Posterior cingulate gyrus (tissue), 11 donors: ENCODE measurements around the gene MMGT1.
A peak's percentile ranks its signal among the peaks of the same experiment; 100 is the strongest.

Source experiments
- DNase-seq, 10 donors: peaks; one replicate each; pipeline versions ENCODE4 v3.0.0 to v3.0.0-alpha.2; 2020 to 2021; ENCODE audit warnings: mixed read lengths in 3 of 10
- intact Hi-C: fragments of 100-400 bp; cut with DNase I; formaldehyde crosslinking; loops from one replicate; pipeline ENCODE4 v1.15.1; 2023

Gene MMGT1

GRCh38 chrX:135973548-135974278, at the start of gene MMGT1:
MMGT1 (minus strand) TSS chrX:135973988; CDS start chrX:135973675, 313 bp downstream.
- DNase-seq, result peak; percentile 64 to 97 (median 78)
- intact Hi-C loops, result loop anchor here (5.0 kb wide), 1 partner anchor 524 kb away; the partner anchor contains the start of gene HTATSF1

DNA sequence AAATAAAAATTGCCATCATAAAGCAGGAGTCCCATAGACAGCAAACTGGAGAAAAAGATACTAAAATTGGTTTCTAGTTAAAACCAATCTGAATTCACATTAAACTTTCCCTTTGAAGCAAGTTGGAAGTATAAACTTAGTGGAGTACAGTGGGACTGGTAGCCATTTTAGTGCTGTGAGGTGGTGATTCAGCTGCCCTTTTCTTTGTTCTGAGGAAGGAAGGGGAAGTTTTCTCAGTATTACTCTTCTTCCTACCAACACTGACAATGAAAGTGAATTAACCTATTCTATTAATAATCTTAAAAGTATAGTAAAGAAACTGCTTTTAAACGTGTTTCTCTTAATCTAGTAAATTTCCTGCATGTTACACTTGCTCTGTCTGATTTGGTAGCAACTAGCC, 48.1 kb upstream of the MMGT1 start:
- no peak for DNase-seq
- intact Hi-C loops, result no loop called here

DNA sequence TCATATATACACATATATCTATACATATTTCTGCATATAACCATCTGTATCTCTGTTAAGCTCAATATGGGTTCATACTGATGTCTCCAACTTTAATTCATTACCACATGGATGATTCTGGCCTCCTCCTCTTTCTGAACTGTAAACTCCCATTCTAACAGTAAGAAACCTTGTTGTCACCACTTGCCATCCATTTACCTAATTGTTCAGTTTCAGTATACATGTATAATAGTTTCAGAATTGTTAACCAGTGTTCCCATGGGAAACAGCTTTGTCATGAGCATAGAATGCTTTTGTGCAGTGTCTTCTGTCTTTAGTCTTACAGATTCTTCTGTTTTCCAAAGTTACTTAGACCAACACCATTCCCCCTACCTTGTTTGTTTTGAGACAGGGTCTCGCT, 47.4 kb upstream of the MMGT1 start:
- DNase-seq, result no peak
- intact Hi-C loops, result no loop called here

GRCh38 chrX:136019226-136019625, 45.4 kb upstream of the MMGT1 start:
- DNase-seq, result no peak
- intact Hi-C loops, result no loop called here

DNA sequence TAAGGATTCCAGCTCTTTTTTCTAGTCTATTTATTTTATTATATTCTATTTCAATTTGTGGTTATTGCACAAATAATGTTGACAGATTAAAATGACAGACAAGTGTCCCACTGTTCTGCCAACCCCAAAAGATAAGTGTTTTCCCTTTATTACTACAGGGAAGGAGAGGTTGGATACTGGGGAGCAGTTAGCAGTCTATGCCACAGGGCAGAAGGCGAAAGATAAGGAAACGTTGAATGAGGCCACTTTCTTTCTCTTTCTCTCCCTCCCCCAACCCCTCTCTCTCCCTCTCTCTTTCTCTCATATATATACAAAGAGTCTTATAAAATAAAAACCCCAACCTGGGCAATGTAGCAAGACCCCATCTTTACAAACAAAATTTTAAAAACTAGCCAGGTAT, 43.1 kb upstream of the MMGT1 start:
- intact Hi-C loops, result no loop called here
- DNase-seq, result no peak

DNA sequence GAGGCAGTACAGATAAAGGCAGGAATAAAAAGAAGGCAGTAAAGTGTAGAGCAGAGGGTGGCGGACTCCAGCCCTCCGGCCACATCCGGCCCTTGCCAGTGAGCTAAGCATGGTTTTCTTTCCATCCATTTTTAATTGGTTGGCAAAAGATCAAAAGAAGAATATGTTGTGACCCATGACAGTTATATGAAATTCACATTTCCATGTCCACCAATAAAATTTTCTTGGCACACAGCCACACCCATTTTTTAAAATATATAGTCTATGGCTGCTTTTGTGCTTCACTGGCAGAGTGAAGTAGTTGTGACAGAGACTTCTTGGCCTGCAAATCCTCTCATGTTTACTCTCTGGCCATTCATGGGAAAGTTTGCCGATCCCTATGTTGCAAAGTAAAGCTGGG, 41.2 kb upstream of the MMGT1 start:
- intact Hi-C loops, result no loop called here
- DNase-seq, result no peak

GRCh38 chrX:135988245-135988644, 14.5 kb upstream of the MMGT1 start:
- no peak for DNase-seq
- intact Hi-C loops, result no loop called here

DNA sequence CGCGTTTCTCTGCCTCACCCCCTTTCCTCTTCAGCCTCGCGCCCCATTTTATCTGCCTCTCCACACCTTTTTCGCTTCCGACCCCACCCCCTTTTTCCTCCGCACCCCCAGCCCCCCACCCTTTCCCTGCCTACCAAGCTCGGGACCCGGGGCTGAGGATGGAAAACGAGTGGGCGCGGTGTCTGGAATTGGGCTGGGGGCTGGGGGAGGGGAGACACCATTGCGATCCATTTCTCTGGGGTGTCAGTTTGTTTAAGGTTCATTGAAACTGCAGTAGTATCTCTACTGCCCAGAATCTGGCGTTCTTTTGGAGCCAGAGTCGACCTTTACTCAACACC, 12.2 kb upstream of the MMGT1 start:
- intact Hi-C loops, result no loop called here

GRCh38 chrX:135985157-135985972, 11.6 kb upstream of the MMGT1 start, which contains the start of gene SLC9A6:
SLC9A6 (plus strand) TSS chrX:135985435; CDS start chrX:135985659, 224 bp downstream.
- DNase-seq, result peak; percentile 57 to 95 (median 74)
- intact Hi-C loops, result no loop called here

More for the DNA sequence above, 12.2 kb upstream of the MMGT1 start:
- DNase-seq, result no peak

DNA sequence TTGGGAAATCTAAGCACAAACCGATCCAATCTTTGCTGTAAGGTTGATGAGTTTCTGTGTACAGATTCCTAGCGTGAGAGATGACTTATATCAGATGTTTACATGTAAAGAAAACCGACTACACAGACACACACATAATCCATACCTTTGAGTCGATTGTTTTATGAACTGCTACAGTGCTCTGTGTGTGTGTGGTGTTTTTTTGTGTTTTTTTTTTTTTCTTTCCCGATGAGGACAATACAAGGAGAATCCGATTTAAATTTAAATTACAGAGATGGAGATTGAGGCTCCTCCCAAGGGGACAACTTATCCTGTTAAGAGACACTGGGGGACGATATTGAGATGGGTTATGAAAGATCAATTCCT, 11.0 kb upstream of the MMGT1 start:
- DNase-seq, result no peak
- intact Hi-C loops, result no loop called here

DNA sequence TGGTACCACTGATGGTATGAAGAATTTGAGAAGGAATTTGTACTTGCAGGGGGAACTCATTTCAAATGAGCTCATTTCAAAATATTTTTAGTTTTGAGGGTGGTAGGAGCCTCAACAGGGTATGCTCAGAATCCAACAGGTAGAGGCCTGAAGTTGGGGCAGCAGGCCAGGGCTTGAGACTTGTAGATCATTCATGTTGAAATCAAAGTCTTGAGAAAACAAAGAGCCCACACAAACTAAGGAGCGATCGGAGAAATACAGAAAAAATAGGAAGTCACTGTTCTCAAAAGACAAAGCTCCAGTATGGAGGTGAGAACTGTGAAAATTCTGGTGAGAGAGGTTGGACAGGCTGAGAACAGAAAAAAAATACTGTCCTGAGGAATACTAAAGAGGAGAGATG, 10.5 kb upstream of the MMGT1 start:
- intact Hi-C loops, result no loop called here
- DNase-seq, result no peak

DNA sequence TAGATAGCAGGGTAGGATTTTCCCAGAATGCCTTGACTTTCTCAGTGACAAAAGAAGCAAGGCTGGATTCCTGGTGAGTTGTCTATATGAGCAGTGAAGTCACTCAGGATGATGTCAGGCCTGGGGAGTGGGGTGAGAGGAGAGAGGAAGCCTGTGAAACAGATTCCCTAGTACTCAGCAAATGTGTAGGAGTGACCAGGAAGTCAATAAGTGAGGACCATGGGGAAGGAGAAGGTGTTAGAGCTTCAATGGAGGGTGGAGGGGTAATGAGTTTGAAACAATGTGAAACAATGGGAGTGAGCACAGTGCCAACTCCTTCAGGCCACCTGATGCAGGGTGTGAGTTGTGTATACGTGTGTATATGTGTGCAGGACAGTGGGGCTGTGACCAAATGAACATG, 9.1 kb upstream of the MMGT1 start:
- intact Hi-C loops, result no loop called here
- DNase-seq, result no peak

DNA sequence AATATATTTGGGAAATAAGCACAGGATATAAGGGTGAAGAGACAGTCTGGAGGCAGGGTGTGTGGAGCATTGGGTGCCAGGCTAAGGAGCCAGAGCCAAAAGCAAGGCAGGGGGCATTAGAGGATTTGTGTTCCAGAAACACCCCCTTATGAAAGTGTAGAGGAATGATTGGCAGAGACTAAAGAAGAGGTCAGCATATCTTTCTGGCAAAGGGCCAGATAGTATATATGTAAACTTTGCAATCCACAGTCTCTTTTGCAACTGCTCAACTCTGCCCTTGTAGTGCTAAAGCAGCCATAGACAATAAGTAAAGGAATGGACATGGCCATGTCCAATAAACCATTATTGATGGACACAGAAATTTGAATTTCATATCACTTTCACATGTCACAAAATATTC, 7.9 kb upstream of the MMGT1 start:
- intact Hi-C loops, result no loop called here
- no peak for DNase-seq

DNA sequence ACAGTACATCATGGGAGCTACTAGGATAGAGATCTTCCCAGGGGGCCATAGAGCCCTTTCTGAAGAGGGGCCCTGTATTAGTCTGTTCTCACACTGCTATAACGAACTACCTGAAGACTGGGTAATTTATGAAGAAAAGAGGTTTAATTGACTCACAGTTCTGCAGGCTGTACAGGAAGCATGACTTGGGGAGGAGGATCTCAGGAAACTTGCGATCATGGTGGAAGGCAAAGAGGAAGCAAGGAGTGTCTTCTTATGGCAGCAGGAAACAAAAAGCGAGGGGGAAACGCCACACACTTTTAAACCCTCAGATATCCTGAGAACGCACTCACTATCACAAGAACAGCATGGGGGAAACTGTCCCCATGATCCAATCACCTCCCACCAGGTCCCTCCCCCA, 7.2 kb upstream of the MMGT1 start:
- intact Hi-C loops, result no loop called here
- no peak for DNase-seq

DNA sequence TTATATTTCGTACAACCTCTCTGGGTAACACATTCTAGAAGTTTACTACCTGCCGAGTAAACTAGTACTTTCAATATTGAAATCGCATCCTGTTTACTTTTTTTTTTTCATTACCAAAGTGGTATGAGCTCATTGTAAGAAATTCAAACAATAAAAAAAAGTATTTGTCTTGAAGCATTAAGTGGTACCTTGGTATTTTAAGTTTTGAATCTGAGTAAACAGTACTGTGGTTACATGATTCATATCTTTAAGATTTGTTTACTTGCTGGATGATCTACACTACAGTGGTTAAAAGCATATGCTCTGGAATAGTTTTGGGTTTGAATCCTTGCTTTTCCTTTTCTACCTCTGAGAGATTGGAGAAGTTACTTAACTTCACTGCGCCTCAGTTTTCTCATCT, 3.8 kb upstream of the MMGT1 start:
- intact Hi-C loops, result no loop called here

DNA sequence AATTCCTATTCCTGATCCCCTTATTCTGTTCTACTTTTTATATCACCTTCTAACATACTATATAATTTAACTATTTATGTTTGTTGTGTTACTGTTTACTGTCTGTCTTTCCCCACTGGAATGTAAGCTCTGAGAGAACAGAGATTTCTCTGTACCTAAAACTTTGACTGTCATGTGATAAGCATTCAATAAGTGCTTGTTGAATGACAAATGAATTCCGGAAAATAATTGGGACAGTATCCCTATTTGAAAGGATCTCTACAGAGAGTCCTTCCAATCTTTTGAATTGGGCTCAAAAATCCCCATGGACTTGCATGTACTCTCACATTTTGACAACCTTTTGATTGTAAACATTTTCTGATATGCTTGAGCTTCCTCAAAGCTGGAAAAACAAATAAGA, 1.6 kb upstream of the MMGT1 start:
- no peak for DNase-seq
- intact Hi-C loops, result no loop called here

More for the DNA sequence above, 3.8 kb upstream of the MMGT1 start:
- DNase-seq, result no peak

DNA sequence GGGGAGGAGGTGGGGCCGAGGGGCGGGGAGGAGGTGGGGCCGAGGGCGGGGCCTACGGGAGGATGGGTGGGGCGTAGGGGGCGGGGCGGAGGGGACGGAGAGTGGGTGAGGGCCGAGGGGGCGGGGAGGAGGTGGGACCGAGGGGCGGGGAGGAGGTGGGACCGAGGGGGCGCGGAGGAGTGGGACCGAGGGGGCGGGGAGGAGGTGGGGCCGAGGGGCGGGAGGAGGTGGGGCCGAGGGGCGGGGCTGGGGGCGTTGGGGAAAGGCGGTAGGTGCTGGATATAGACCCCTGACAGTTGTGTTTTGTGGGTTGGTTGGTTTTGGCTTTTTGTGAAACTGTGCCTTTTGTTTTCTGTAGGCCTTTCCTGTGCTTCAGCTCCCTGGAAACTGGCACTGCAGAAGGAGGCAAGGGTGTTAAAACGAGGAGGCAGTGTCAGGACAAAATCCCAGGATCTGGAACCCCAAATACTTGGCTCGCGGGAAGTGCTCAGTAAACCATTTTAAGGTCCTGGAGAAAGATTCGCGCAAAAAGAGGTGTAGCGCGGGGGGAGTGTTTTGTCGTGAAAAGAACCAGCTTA, 580 bp upstream of the MMGT1 start:
- intact Hi-C loops, result loop anchor here (5.0 kb wide), 1 partner anchor 523 kb away; the partner anchor contains the start of gene HTATSF1
- DNase-seq, result peak; percentile 43 to 92 (median 64)

GRCh38 chrX:135973025-135973547, 702 bp downstream of the MMGT1 start:
- intact Hi-C loops, result loop anchor here (5.0 kb wide), 1 partner anchor 524 kb away; the partner anchor contains the start of gene HTATSF1
- peak in 3 of 10 donors; percentile 10 to 22 (median 18) for DNase-seq

- DNase-seq, result no peak
- intact Hi-C loops, result no loop called here
Measured at GRCh38 chrX:135951291-135951690, 22.5 kb downstream of the MMGT1 start.

- intact Hi-C loops, result no loop called here
- DNase-seq, result no peak
Measured at GRCh38 chrX:135944486-135944885, 29.3 kb downstream of the MMGT1 start.
